ENCODE data around the gene METRN.

Gene METRN

GRCh38 chr16:674968-675883, 39.7 kb upstream of the METRN start, which contains the start of gene RHBDL1:
TSS of gene RHBDL1 (plus strand) at chr16:675671. CDS start at chr16:675791, 120 bp downstream.
- Histone ChIP-seq H3K27ac (ENCODE audit: poor library complexity, severe bottlenecking) (peak within 1 kb of the TSS; percentile 72), H3K9me3 (ENCODE audit: severe bottlenecking) (no peaks in the 10 kb centered on the region), H3K27me3 (ENCODE audit: insufficient read depth, poor library complexity, severe bottlenecking) (no peaks in the 10 kb centered on the region), H3K4me3 (ENCODE audit: severe bottlenecking) (no peak within 1 kb of the TSS), H3K36me3 (ENCODE audit: low read depth) (peaks cover 37% of the 10 kb centered on the region), H3K4me1 (ENCODE audit: insufficient read depth, poor library complexity, severe bottlenecking) (peaks cover 13% of the 10 kb centered on the region)
- DNase-seq (ENCODE audit: low spot score) (no peak), ATAC-seq (ENCODE audit: low read depth) (no peak)
- no peak for TF ChIP-seq CTCF (IDR thresholded peaks at IDR 0.05; ENCODE audit: poor library complexity, severe bottlenecking)

DNA sequence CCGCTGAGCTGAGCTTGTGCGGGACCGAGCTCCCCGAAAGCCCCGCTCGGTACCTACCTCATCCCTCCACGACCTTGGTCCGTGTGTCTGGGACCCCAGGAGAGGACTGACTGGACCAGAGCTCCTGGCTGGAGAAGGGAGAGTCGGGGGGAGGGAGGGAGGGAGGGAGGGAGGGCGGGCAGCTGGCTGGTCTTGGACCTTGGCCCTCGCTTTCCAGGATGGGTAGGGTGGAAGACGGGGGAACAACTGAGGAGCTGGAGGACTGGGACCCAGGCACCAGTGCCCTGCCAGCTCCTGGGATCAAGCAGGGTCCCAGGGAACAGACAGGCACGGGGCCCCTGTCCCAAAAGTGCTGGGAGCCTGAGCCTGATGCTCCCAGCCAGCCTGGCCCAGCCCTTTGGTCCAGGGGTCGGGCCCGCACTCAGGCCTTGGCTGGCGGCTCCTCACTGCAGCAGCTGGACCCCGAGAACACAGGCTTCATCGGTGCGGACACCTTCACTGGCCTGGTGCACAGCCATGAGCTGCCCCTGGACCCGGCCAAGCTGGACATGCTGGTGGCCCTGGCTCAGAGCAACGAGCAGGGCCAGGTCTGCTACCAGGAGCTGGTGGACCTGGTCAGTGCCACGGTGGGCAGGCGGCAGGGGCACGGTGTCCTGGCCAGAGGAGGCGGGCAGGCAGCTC, 38.9 kb upstream of the METRN start:
- ATAC-seq (ENCODE audit: low read depth), result no peak
- Histone ChIP-seq H3K9me3 (ENCODE audit: severe bottlenecking) (no peaks in the 10 kb centered on the region), H3K27me3 (ENCODE audit: insufficient read depth, poor library complexity, severe bottlenecking) (no peaks in the 10 kb centered on the region), H3K27ac (ENCODE audit: poor library complexity, severe bottlenecking) (peak overlapping the region; percentile 72), H3K36me3 (ENCODE audit: low read depth) (peaks cover 29% of the 10 kb centered on the region), H3K4me3 (ENCODE audit: severe bottlenecking) (no peak overlapping the region), H3K4me1 (ENCODE audit: insufficient read depth, poor library complexity, severe bottlenecking) (peaks cover 13% of the 10 kb centered on the region)
- no peak for TF ChIP-seq CTCF (IDR thresholded peaks at IDR 0.05; ENCODE audit: poor library complexity, severe bottlenecking)
- no peak for DNase-seq (ENCODE audit: low spot score)

- peak overlapping the region; percentile 72 for H3K27ac ChIP-seq (ENCODE audit: poor library complexity, severe bottlenecking)
- no peak overlapping the region for H3K4me3 ChIP-seq (ENCODE audit: severe bottlenecking)
- ATAC-seq (ENCODE audit: low read depth), result no peak
Measured at GRCh38 chr16:676565-676902, 38.4 kb upstream of the METRN start.

DNA sequence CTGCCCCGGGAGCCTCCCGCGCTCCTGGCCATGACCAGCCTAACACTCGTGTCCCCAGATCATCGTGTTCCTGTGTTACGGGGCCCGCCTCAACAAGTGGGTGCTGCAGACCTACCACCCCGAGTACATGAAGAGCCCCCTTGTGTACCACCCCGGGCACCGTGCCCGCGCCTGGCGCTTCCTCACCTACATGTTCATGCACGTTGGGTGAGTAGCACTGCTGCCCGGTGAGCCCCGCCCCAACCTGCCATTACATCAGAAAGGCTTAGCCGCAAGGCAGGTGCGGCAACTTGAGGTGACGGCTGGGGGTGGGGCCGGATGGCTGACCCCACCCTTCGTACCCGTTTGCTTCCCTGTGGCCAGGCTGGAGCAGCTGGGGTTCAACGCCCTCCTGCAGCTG, 38.0 kb upstream of the METRN start:
- Histone ChIP-seq H3K27ac (ENCODE audit: poor library complexity, severe bottlenecking) (peak overlapping the region; percentile 72), H3K4me3 (ENCODE audit: severe bottlenecking) (peak overlapping the region; percentile 26), H3K36me3 (ENCODE audit: low read depth) (peaks cover 31% of the 10 kb centered on the region), H3K4me1 (ENCODE audit: insufficient read depth, poor library complexity, severe bottlenecking) (peaks cover 19% of the 10 kb centered on the region), H3K9me3 (ENCODE audit: severe bottlenecking) (no peaks in the 10 kb centered on the region), H3K27me3 (ENCODE audit: insufficient read depth, poor library complexity, severe bottlenecking) (no peaks in the 10 kb centered on the region)
- DNase-seq (ENCODE audit: low spot score) (peak; percentile 97), ATAC-seq (ENCODE audit: low read depth) (peak; percentile 44)
- no peak for TF ChIP-seq CTCF (IDR thresholded peaks at IDR 0.05; ENCODE audit: poor library complexity, severe bottlenecking)

More at GRCh38 chr16:676565-676902, 38.4 kb upstream of the METRN start:
- H3K9me3 ChIP-seq (ENCODE audit: severe bottlenecking), result no peaks in the 10 kb centered on the region
- H3K36me3 ChIP-seq (ENCODE audit: low read depth), result peaks cover 29% of the 10 kb centered on the region
- H3K27me3 ChIP-seq (ENCODE audit: insufficient read depth, poor library complexity, severe bottlenecking), result no peaks in the 10 kb centered on the region
- TF ChIP-seq CTCF (IDR thresholded peaks at IDR 0.05; ENCODE audit: poor library complexity, severe bottlenecking), result no peak
- H3K4me1 ChIP-seq (ENCODE audit: insufficient read depth, poor library complexity, severe bottlenecking), result peaks cover 15% of the 10 kb centered on the region
- no peak for DNase-seq (ENCODE audit: low spot score)
